B cell (primary cell): ENCODE measurements around the gene RUNDC3A. TPM values are rescaled to one million over a fixed set of nuclear protein-coding genes. Genes with fewer than 3 reads are reported as not detected.
A peak's percentile ranks its signal among the peaks of the same experiment; 100 is the strongest.

Source experiments
- ATAC-seq: fragments of 200-7000 bp; cut with Tn5 transposase; one replicate; pipeline ENCODE4 v1.10.0; 2021; ENCODE audit warnings: low read depth, mild to moderate bottlenecking, moderate number of reproducible peaks, moderate library complexity
- CTCF ChIA-PET: fragments of 350-600 bp; sonication (Branson Sonifier 250); formaldehyde crosslinking; loops from one replicate; lab custom pipeline; 2021; ENCODE audit warnings: antibody characterized with exemption, inconsistent platforms; lab: Charles Lee
- POLR2A ChIA-PET: fragments of 350-600 bp; sonication (Branson Sonifier 250); formaldehyde crosslinking; loops from one replicate; lab custom pipeline; 2021; ENCODE audit warnings: antibody characterized with exemption; lab: Charles Lee
- DNase-seq: peaks from one replicate; pipeline ENCODE4 v3.0.0; 2013
- H2AFZ ChIP-seq: 2 replicates; pipeline ENCODE4 v1.6.1; 2012; ENCODE audit warnings: mild to moderate bottlenecking, low read depth, low read length; ENCODE audit not compliant: insufficient read depth, poor library complexity, severe bottlenecking
- H3K27ac ChIP-seq, 2 donors: 1 replicate in 1 of 2; 2 replicates in 1 of 2; pipeline ENCODE4 v1.5.1; 2012 to 2013; ENCODE audit warnings: low read length in 2 of 2, mild to moderate bottlenecking in 2 of 2, moderate library complexity in 1 of 2
- H3K27me3 ChIP-seq, 4 experiments: fragments of 200-600 bp in 1 of 4; sonication (generic) in 1 of 4; replicated peaks in 1 of 4; 1 replicate in 2 of 4; 2 replicates in 2 of 4; pipeline versions ENCODE4 v1.6.1 to v1.7.0; 2013 to 2016; ENCODE audit warnings: low read length in 3 of 4, mild to moderate bottlenecking in 2 of 4, mixed read lengths in 1 of 4, moderate library complexity in 1 of 4; ENCODE audit not compliant: insufficient read depth in 4 of 4, control insufficient read depth in 3 of 4; ENCODE audit errors: control extremely low read depth in 1 of 4
- H3K36me3 ChIP-seq, 2 experiments: replicated peaks in 1 of 2; 1 replicate in 1 of 2; 2 replicates in 1 of 2; pipeline versions ENCODE4 v1.6.1 to v1.7.1; 2013; ENCODE audit warnings: low read length in 1 of 2; ENCODE audit not compliant: insufficient read depth in 2 of 2, control insufficient read depth in 1 of 2; ENCODE audit errors: control extremely low read depth in 1 of 2, extremely low read depth in 1 of 2
- H3K4me1 ChIP-seq, 2 donors: fragments of 200-600 bp in 1 of 2; sonication (generic) in 1 of 2; 1 replicate in 1 of 2; 2 replicates in 1 of 2; pipeline versions ENCODE4 v1.5.1 to v1.6.1; 2013 to 2017; ENCODE audit warnings: low read length in 2 of 2; ENCODE audit not compliant: control insufficient read depth in 2 of 2, insufficient read depth in 2 of 2
- H3K4me2 ChIP-seq: replicated peaks from 2 replicates; pipeline ENCODE3; 2012; ENCODE audit warnings: mild to moderate bottlenecking, low read depth, low read length; ENCODE audit not compliant: poor library complexity, severe bottlenecking
- H3K4me3 ChIP-seq, 5 experiments: fragments of 200-600 bp in 1 of 5; sonication (generic) in 1 of 5; 1 replicate in 3 of 5; 2 replicates in 2 of 5; pipeline versions ENCODE4 v1.5.1 to v1.7.0; 2011 to 2016; ENCODE audit warnings: low read length in 4 of 5, mild to moderate bottlenecking in 4 of 5, low read depth in 2 of 5, control low read depth in 1 of 5, moderate library complexity in 1 of 5; ENCODE audit not compliant: insufficient read depth in 1 of 5; ENCODE audit errors: control extremely low read depth in 1 of 5, extremely low read depth in 1 of 5
- H3K79me2 ChIP-seq: fragments of 200-600 bp; sonication (generic); one replicate; pipeline ENCODE4 v1.6.0; 2016; ENCODE audit warnings: low read length; ENCODE audit not compliant: control insufficient read depth, insufficient read depth
- H3K9ac ChIP-seq: fragments of 200-600 bp; sonication (generic); 2 replicates; pipeline ENCODE4 v1.6.1; 2017; ENCODE audit warnings: mild to moderate bottlenecking, low read length, moderate library complexity
- H3K9me3 ChIP-seq, 3 donors: one replicate each; pipeline versions ENCODE4 v1.6.1 to v1.7.1; 2013; ENCODE audit warnings: low read length in 2 of 3; ENCODE audit not compliant: control insufficient read depth in 2 of 3, insufficient read depth in 1 of 3; ENCODE audit errors: control extremely low read depth in 1 of 3
- H4K20me1 ChIP-seq: 2 replicates; pipeline ENCODE4 v1.6.0; 2012; ENCODE audit warnings: mild to moderate bottlenecking, low read length; ENCODE audit not compliant: insufficient read depth, control insufficient read depth, poor library complexity, severe bottlenecking
- H3K27ac Mint-ChIP-seq: one replicate; pipeline ENCODE4 v1.8.0; 2021; ENCODE audit warnings: mixed read lengths
- H3K27me3 Mint-ChIP-seq: one replicate; pipeline ENCODE4 v1.8.0; 2021; ENCODE audit warnings: mixed read lengths
- H3K4me1 Mint-ChIP-seq: one replicate; pipeline ENCODE4 v1.8.0; 2021; ENCODE audit warnings: mixed read lengths
- H3K4me3 Mint-ChIP-seq: one replicate; pipeline ENCODE4 v1.8.0; 2021; ENCODE audit warnings: mixed read lengths
- H3K9me3 Mint-ChIP-seq: one replicate; pipeline ENCODE4 v1.8.0; 2022; ENCODE audit warnings: mixed read lengths; ENCODE audit not compliant: insufficient read depth
- CTCF ChIP-seq: fragments of 200-600 bp; IDR thresholded peaks from one replicate; pipeline ENCODE4 v1.8.0; 2022; ENCODE audit warnings: antibody characterized with exemption, mild to moderate bottlenecking
- EZH2 ChIP-seq: IDR thresholded peaks from 2 replicates; pipeline ENCODE4 v1.6.1; 2012; ENCODE audit warnings: borderline replicate concordance, low read depth, mild to moderate bottlenecking, moderate library complexity, low read length; ENCODE audit not compliant: insufficient read depth, poor library complexity, severe bottlenecking
- WGBS: methylation state at CpG from one replicate; pipeline ENCODE4 v1.1.5; 2013; ENCODE audit warnings: missing lambda C conversion rate; ENCODE audit not compliant: insufficient coverage; 5-methylcytosine and 5-hydroxymethylcytosine counted together
- intact Hi-C: fragments of 100-400 bp; cut with micrococcal nuclease; formaldehyde crosslinking; loops from one replicate; pipeline ENCODE4 v1.10.0; 2022
- polyA plus RNA-seq: library from polyadenylated mRNA; depleted of rRNA; stranded (reverse); fragments of >200 nt; gene quantifications from 2 replicates; pipeline ENCODE4 v1.2.3, GENCODE V29; 2012
- total RNA-seq, 2 donors: library from RNA; stranded (reverse); fragments of 120-200 nt in 1 of 2; gene quantifications; 1 replicate in 1 of 2; 2 replicates in 1 of 2; pipeline versions ENCODE4 v1.2.3 to v1.2.4, GENCODE V29; 2013 to 2022

The RUNDC3A gene
- total and polyA plus RNA-seq, 2 donors (not counting 1 experiment from before 2014, with no cell fraction given): 0.19 TPM; not detected in 1

- Histone ChIP-seq H3K9ac (peak overlapping the region; percentile 69), H3K9me3 (no peaks in the 10 kb centered on the region), H3K4me1 (peaks cover 10 to 20% of the 10 kb centered on the region in 2 donors), H3K4me3 (peak overlapping the region in 1 of 5 experiments; percentile 70), H4K20me1 (no peaks in the 10 kb centered on the region), H3K79me2 (no peaks in the 10 kb centered on the region), H3K4me2 (peak overlapping the region; percentile 100), H3K27me3 (peaks cover 0 to 33% (median 13%) of the 10 kb centered on the region in 4 experiments), H3K27ac (no peak overlapping the region), H3K36me3 (no peaks in the 10 kb centered on the region), H2AFZ (no peak overlapping the region)
- no peak overlapping the region for H3K4me3 Mint-ChIP-seq
- POLR2A ChIA-PET: interaction anchor here (1.1 kb wide), 1 partner anchor 17 kb away, joined by 3 read pairs; the partner anchor contains the start of gene GRN
- no peaks in the 10 kb centered on the region for H3K9me3 Mint-ChIP-seq
- intact Hi-C loops: no loop called here
- peaks cover 11% of the 10 kb centered on the region for H3K4me1 Mint-ChIP-seq
- WGBS: 6% methylated on average over 2 of the region's 11 CpGs
- TF ChIP-seq CTCF: no peak
- no peak for TF ChIP-seq EZH2
- CTCF ChIA-PET: interaction anchor here (1.0 to 6.2 kb wide), 11 partner anchors 9 to 158 kb away, joined by 3 to 52 read pairs (median 5); no protein-coding TSS in a partner anchor
- no peak for ATAC-seq
- no peak overlapping the region for H3K27ac Mint-ChIP-seq
- H3K27me3 Mint-ChIP-seq: peaks cover 32% of the 10 kb centered on the region
- no peak for DNase-seq
These were observed 54.1 kb downstream of the RUNDC3A start for GRCh38 chr17:44362459-44362948.
